GM19099 (cell line): ENCODE results near the gene GLE1.

Experiments used
- POLR2A ChIP-seq: IDR thresholded peaks from 3 replicates; pipeline ENCODE4 v1.6.1; 2011; ENCODE audit warnings: low read depth; ENCODE audit not compliant: insufficient read length; ENCODE audit errors: extremely low read depth

GLE1 gene

GRCh38 chr9:128528445-128529160 lies 24.1 kb downstream of the GLE1 start:
- TF ChIP-seq POLR2A: no peak

DNA sequence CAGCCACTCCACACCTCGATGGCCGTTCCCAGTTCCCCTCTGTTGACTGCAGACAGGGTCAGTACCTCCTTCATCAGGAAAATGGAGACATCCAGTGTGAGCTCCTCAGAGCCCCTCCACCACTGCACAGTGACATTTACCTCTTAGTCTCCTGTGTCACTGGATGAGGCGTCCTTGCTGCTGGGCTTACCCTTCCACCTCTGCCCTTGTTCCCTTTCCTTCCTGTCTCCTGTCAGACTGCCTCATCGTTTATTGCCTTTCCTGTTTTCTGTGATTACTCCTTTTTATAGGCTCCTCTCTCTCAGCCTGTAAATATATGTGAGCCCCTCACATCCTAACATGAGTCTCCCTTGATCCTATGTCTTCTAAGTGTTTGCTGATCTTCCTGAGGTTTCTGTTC lies 24.7 kb downstream of the GLE1 start:
- TF ChIP-seq POLR2A: no peak

DNA sequence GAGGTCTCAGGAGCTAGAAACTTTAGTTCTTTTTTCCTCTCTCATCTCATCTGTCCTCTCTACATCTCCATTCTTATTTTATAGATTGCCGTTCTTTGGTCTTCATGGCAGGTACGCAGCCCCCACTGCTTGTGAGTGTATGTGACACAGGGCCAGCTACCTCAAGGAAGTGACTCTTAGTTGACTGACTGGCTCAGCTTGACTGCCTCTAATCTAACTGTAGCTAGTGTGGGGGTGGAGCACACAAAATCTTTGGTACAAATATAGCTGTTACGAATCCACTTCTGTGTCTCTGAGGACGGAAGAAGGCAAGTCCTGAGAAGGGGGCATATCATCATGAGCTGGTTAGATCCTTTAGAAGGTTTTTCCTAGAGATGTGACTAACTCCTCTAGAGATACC lies 28.1 kb downstream of the GLE1 start:
- no peak for TF ChIP-seq POLR2A

- TF ChIP-seq POLR2A: no peak
Measured at GRCh38 chr9:128540634-128541360, 36.3 kb downstream of the GLE1 start.

GRCh38 chr9:128546504-128546903 lies 42.0 kb downstream of the GLE1 start:
- TF ChIP-seq POLR2A: no peak

GRCh38 chr9:128548876-128549275 lies 44.4 kb downstream of the GLE1 start:
- TF ChIP-seq POLR2A: no peak

GRCh38 chr9:128550226-128550625 lies 45.7 kb downstream of the GLE1 start:
- no peak for TF ChIP-seq POLR2A

- no peak for TF ChIP-seq POLR2A
Measured at GRCh38 chr9:128550770-128551656, 46.5 kb downstream of the GLE1 start.

- no peak for TF ChIP-seq POLR2A
Measured at GRCh38 chr9:128551657-128552152, 47.2 kb downstream of the GLE1 start.

- TF ChIP-seq POLR2A: peak; percentile 99
Measured at GRCh38 chr9:128552153-128552743, 47.7 kb downstream of the GLE1 start, which contains the start of gene SPTAN1. Gene SPTAN1 (plus strand): TSS chr9:128552587. CDS start chr9:128566741, 14,154 bp downstream.

DNA sequence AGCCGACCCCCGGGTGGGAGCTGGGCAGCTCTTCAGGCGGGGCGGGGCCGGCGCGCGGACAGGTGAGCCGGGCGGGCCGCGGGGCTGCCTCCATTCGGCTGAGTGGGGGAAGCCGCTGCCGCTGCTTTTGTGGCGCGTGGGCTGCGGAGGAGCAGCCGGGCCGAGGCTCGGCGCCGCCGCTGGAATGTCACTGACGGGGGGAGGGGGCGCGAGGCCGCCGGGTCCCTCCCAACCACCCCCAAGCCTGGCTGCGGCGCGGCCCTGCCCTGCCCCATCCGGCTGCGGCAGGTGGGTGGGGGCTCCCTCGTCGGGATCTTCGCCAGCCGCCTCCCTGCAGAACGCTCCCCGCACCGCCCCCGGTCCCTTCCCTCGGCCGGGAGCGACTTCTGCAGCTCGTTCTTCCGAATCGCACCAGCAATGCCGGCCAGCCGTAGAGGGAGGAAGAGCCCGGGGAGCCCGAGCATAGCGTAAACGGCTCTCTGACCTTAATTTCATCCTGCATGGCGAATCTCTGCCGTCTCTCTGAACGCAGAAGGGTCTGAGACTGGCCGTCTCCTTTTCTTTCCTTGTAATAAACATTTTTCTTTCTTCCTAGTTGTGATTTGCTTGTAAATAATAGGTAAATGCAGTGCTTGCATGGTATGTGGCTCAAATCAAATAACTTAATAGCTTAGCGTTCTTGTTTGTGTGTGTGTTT lies 48.4 kb downstream of the GLE1 start:
- no peak for TF ChIP-seq POLR2A

DNA sequence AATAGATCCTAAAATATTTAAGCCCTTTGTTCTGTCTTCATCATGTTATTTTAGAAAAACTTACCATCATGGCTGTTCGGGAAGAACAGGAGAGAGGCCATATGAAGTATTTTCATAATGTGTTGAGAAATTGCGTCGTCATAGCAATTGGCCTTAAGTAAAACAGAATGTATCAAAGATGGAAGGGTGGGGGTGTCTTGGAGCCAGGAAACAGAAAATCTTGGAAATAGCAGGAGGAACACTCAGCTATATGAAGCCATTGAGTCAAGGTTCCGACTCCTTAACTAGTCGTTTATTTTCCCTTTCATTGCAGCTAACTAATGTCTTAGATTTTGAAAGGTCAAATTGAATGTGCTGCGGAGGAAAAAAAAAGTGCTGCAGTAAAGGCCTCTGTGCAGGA lies 49.2 kb downstream of the GLE1 start:
- no peak for TF ChIP-seq POLR2A

- TF ChIP-seq POLR2A: no peak
Measured at GRCh38 chr9:128554155-128554862, 49.8 kb downstream of the GLE1 start.
